Fibroblast of mammary gland (primary cell): Measurements from ENCODE around the gene HSPG2.

Experiments used
- DNase-seq: peaks from one replicate; pipeline ENCODE4 v3.0.0-alpha.2; 2010; ENCODE audit warnings: low read depth
- H3K4me3 ChIP-seq: 2 replicates; pipeline ENCODE4 v1.5.1; 2011; ENCODE audit warnings: low read depth, mild to moderate bottlenecking, low read length, moderate library complexity; ENCODE audit not compliant: control insufficient read depth
- CTCF ChIP-seq: conservative IDR thresholded peaks from 2 replicates; pipeline ENCODE4 v1.5.1; 2011; ENCODE audit warnings: low read depth, low read length, inconsistent platforms; ENCODE audit not compliant: control insufficient read depth, insufficient read depth

The HSPG2 gene

GRCh38 chr1:21845646-21846641, 91.2 kb downstream of the HSPG2 start:
- TF ChIP-seq CTCF, result no peak
- no peak overlapping the region for H3K4me3 ChIP-seq
- DNase-seq, result no peak

DNA sequence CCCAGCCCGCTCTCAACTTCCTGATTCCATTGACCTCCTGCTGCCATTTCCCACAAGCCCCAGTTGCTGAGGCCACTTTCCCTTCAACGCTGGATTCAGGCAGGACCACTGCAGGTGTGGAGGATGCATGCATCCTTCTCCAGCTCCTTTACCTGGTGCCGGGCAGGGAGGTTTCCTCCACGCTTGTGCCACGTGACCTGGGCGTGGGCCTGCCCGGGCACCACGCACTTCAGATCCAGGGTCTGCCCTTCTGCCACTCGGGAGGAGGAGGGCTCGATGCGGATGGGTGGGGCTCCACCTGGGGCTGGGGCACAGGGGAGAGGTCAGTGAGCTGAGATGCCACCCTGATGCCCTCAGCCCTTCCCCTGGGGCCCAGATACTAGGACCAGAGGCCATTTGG, 93.1 kb downstream of the HSPG2 start:
- no peak overlapping the region for H3K4me3 ChIP-seq
- no peak for DNase-seq
- no peak for TF ChIP-seq CTCF

GRCh38 chr1:21843208-21843607, 93.9 kb downstream of the HSPG2 start:
- no peak overlapping the region for H3K4me3 ChIP-seq
- no peak for DNase-seq
- TF ChIP-seq CTCF, result no peak

DNA sequence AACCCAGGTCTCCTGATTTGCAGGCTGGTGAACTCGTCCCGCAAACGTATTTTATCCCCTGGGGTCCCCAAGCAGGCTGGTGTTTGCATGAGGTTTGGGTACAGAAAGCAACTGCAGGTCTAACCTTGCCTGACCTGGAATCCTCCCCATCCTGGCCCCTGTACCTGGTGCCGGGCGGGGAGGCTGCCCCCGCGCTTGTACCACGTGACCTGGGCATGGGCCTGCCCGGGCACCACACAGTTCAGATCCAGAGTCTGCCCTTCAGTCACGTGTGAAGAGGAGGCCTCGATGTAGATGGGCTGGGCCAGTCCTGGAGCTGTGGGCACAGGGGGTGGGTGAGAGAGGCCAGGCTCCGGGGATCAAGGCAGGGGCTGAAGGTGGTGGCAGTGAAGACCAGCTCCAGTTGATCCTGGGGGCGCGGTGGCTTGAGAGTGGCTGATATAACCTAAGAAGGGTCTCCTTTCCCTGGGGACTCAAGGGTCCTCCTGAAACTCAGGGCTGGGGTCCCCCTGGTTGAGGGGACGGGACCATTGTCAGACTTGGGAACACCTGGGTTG, 94.4 kb downstream of the HSPG2 start:
- no peak for TF ChIP-seq CTCF
- no peak overlapping the region for H3K4me3 ChIP-seq
- no peak for DNase-seq

GRCh38 chr1:21841852-21842466, 95.2 kb downstream of the HSPG2 start:
- no peak for TF ChIP-seq CTCF
- no peak for DNase-seq
- H3K4me3 ChIP-seq, result no peak overlapping the region

GRCh38 chr1:21840981-21841380, 96.1 kb downstream of the HSPG2 start:
- no peak for DNase-seq
- TF ChIP-seq CTCF, result no peak
- no peak overlapping the region for H3K4me3 ChIP-seq
